AG20443 (cell line): Measurements from ENCODE around the gene AJAP1.

Experiments
- DNase-seq: peaks from one replicate; pipeline ENCODE4 v3.0.0; 2012; ENCODE audit warnings: low spot score, mixed read lengths

The AJAP1 gene

GRCh38 chr1:4631321-4631720, 23.1 kb upstream of the AJAP1 start:
- DNase-seq, result no peak

GRCh38 chr1:4633346-4633745, 21.1 kb upstream of the AJAP1 start:
- no peak for DNase-seq

GRCh38 chr1:4634156-4634792, 20.1 kb upstream of the AJAP1 start:
- DNase-seq, result no peak

- no peak for DNase-seq
Measured at GRCh38 chr1:4634793-4635406, 19.5 kb upstream of the AJAP1 start.

GRCh38 chr1:4636186-4636585, 18.2 kb upstream of the AJAP1 start:
- no peak for DNase-seq

- no peak for DNase-seq
Measured at GRCh38 chr1:4636644-4637380, 17.6 kb upstream of the AJAP1 start.

- DNase-seq, result no peak
Measured at GRCh38 chr1:4637616-4638344, 16.6 kb upstream of the AJAP1 start.

GRCh38 chr1:4638345-4638729, 16.1 kb upstream of the AJAP1 start:
- DNase-seq, result no peak

GRCh38 chr1:4640931-4641330, 13.5 kb upstream of the AJAP1 start:
- DNase-seq, result no peak

- no peak for DNase-seq
Measured at GRCh38 chr1:4647391-4647790, 7.0 kb upstream of the AJAP1 start.

- DNase-seq, result no peak
Measured at GRCh38 chr1:4648657-4649056, 5.8 kb upstream of the AJAP1 start.

GRCh38 chr1:4650481-4650880, 3.9 kb upstream of the AJAP1 start:
- no peak for DNase-seq

GRCh38 chr1:4650981-4651380, 3.4 kb upstream of the AJAP1 start:
- no peak for DNase-seq

- DNase-seq, result peak; percentile 90
Measured at GRCh38 chr1:4652631-4653327, 1.6 kb upstream of the AJAP1 start.

GRCh38 chr1:4653328-4653660, 1.1 kb upstream of the AJAP1 start:
- no peak for DNase-seq

- peak; percentile 54 for DNase-seq
Measured at GRCh38 chr1:4654764-4655673, 610 bp downstream of the AJAP1 start.

GRCh38 chr1:4655674-4656532, 1.5 kb downstream of the AJAP1 start:
- peak; percentile 80 for DNase-seq

- DNase-seq, result no peak
Measured at GRCh38 chr1:4656533-4657140, 2.2 kb downstream of the AJAP1 start.

GRCh38 chr1:4657244-4657789, 2.9 kb downstream of the AJAP1 start:
- no peak for DNase-seq
